Uterus (tissue), 2 donors: ENCODE results near the gene ATP11A.

Experiments
- POLR2A ChIP-seq, 2 donors: fragments of 450-650 bp; IDR thresholded peaks; one replicate each; pipeline ENCODE4 v1.6.1; 2016; ENCODE audit warnings: antibody characterized with exemption in 2 of 2, mild to moderate bottlenecking in 1 of 2, moderate library complexity in 1 of 2
- TF ChIP-seq, protein P1 (sequence below), 4 experiments: fragments of 200-600 bp in 2 of 4; fragments of 450-650 bp in 2 of 4; sonication (generic) in 2 of 4; IDR thresholded peaks; one replicate each; pipeline ENCODE4 v1.5.1; 2016 to 2019; ENCODE audit warnings: antibody characterized with exemption in 4 of 4, mild to moderate bottlenecking in 2 of 4, moderate library complexity in 1 of 4

GRCh38 chr13:112672651-112673284 lies 17.1 kb upstream of the ATP11A start:
- TF ChIP-seq, protein P1, sequence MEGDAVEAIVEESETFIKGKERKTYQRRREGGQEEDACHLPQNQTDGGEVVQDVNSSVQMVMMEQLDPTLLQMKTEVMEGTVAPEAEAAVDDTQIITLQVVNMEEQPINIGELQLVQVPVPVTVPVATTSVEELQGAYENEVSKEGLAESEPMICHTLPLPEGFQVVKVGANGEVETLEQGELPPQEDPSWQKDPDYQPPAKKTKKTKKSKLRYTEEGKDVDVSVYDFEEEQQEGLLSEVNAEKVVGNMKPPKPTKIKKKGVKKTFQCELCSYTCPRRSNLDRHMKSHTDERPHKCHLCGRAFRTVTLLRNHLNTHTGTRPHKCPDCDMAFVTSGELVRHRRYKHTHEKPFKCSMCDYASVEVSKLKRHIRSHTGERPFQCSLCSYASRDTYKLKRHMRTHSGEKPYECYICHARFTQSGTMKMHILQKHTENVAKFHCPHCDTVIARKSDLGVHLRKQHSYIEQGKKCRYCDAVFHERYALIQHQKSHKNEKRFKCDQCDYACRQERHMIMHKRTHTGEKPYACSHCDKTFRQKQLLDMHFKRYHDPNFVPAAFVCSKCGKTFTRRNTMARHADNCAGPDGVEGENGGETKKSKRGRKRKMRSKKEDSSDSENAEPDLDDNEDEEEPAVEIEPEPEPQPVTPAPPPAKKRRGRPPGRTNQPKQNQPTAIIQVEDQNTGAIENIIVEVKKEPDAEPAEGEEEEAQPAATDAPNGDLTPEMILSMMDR (IDR thresholded peaks at IDR 0.05): no peak
- TF ChIP-seq POLR2A (IDR thresholded peaks at IDR 0.05): no peak
